Retinal pigment epithelial cell (primary cell): ENCODE data around the gene FREM1.

Source experiments
- DNase-seq: peaks from one replicate; pipeline ENCODE4 v3.0.0-alpha.2; 2010; ENCODE audit warnings: low read depth
- H3K4me3 ChIP-seq: 2 replicates; pipeline ENCODE4 v1.5.1; 2011; ENCODE audit warnings: mild to moderate bottlenecking, low read length, control low read depth, moderate library complexity
- CTCF ChIP-seq: conservative IDR thresholded peaks from 2 replicates; pipeline ENCODE4 v1.5.1; 2011; ENCODE audit warnings: low read depth, low read length, control low read depth, inconsistent platforms

The FREM1 gene

GRCh38 chr9:14870090-14870489 is 40.1 kb downstream of the FREM1 start:
- H3K4me3 ChIP-seq, result no peak overlapping the region
- TF ChIP-seq CTCF, result no peak
- DNase-seq, result no peak

- TF ChIP-seq CTCF, result no peak
- no peak for DNase-seq
- H3K4me3 ChIP-seq, result no peak overlapping the region
Measured at GRCh38 chr9:14869671-14870070, 40.6 kb downstream of the FREM1 start.

GRCh38 chr9:14868772-14869583 is 41.2 kb downstream of the FREM1 start:
- no peak for DNase-seq
- no peak overlapping the region for H3K4me3 ChIP-seq
- no peak for TF ChIP-seq CTCF

DNA sequence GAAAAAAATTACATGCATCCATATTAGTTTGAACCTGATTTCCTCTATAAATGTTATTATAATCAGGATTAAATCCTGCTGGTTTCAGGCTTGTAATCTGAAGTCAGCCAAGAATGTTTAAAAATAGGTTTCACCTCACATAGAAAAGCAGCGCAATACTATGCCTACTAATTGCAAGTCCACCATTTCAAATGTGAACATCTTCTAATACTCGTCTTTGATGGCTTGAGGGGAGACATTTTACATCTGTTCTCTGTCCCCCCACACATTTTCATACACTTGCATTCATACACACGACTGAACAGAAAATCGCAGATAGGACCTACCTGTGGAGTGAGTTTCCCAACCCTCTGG is 41.8 kb downstream of the FREM1 start:
- no peak for TF ChIP-seq CTCF
- no peak for DNase-seq
- H3K4me3 ChIP-seq, result no peak overlapping the region

GRCh38 chr9:14866200-14866749 is 44.0 kb downstream of the FREM1 start:
- TF ChIP-seq CTCF, result no peak
- no peak for DNase-seq
- H3K4me3 ChIP-seq, result no peak overlapping the region

- no peak overlapping the region for H3K4me3 ChIP-seq
- DNase-seq, result no peak
- TF ChIP-seq CTCF, result no peak
Measured at GRCh38 chr9:14864309-14864708, 45.9 kb downstream of the FREM1 start.

DNA sequence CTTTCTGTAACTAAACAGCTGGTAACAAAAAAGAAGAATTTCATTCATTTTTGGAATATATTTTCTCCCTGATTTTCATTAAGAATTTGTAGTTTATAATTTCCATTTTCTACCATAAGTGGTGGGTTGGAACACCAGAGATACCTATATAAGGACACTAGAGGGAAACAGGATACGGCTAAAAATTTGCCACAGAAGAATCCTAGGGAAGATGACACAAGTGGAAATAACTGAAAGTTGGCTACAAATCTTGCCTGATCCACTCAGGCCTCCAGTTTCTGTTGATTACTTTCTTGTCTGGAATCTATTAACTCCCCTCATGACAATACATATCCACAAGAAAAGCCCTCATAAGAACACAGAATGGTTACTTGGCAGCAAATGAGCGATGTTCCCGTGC is 46.8 kb downstream of the FREM1 start:
- TF ChIP-seq CTCF, result no peak
- no peak overlapping the region for H3K4me3 ChIP-seq
- DNase-seq, result no peak
